OCI-LY1 (cell line): ENCODE results near the gene GMDS.

ENCODE experiments used
- H2AFZ ChIP-seq: fragments of 200-600 bp; sonication (generic), shearing (Covaris generic); 2 replicates; pipeline ENCODE4 v1.6.0; 2014; ENCODE audit warnings: antibody characterized with exemption, mild to moderate bottlenecking, low read length
- H3F3A ChIP-seq: fragments of 200-600 bp; sonication (generic), shearing (Covaris generic); 2 replicates; pipeline ENCODE4 v1.6.0; 2014; ENCODE audit warnings: mild to moderate bottlenecking, antibody characterized with exemption, low read length, moderate library complexity; ENCODE audit not compliant: insufficient read depth
- H3K27ac ChIP-seq: fragments of 200-600 bp; sonication (generic); 2 replicates; pipeline ENCODE4 v1.5.1; 2014; ENCODE audit warnings: low read length, mixed run types, mild to moderate bottlenecking, low read depth; ENCODE audit not compliant: poor library complexity, severe bottlenecking
- H3K27me3 ChIP-seq: fragments of 200-600 bp; sonication (generic); 2 replicates; pipeline ENCODE4 v1.6.0; 2014; ENCODE audit warnings: antibody characterized with exemption, mild to moderate bottlenecking, low read length, moderate library complexity; ENCODE audit not compliant: insufficient read depth
- H3K36me3 ChIP-seq: fragments of 200-600 bp; sonication (generic); 2 replicates; pipeline ENCODE4 v1.6.1; 2014; ENCODE audit warnings: mild to moderate bottlenecking, antibody characterized with exemption, low read length, moderate library complexity, mixed read lengths; ENCODE audit not compliant: insufficient read depth
- H3K4me1 ChIP-seq: fragments of 200-600 bp; sonication (generic); 2 replicates; pipeline ENCODE4 v1.5.1; 2014; ENCODE audit warnings: mild to moderate bottlenecking, low read length, moderate library complexity; ENCODE audit not compliant: insufficient read depth, severe bottlenecking
- H3K4me2 ChIP-seq: fragments of 200-600 bp; sonication (generic), shearing (Covaris generic); 2 replicates; pipeline ENCODE4 v1.6.1; 2014; ENCODE audit warnings: low read length
- H3K4me3 ChIP-seq: fragments of 200-600 bp; sonication (generic); 2 replicates; pipeline ENCODE4 v1.5.1; 2014; ENCODE audit warnings: low read length, low read depth, mild to moderate bottlenecking, mixed read lengths; ENCODE audit not compliant: poor library complexity, severe bottlenecking
- H3K79me2 ChIP-seq: fragments of 200-600 bp; shearing (Covaris generic); 2 replicates; pipeline ENCODE4 v1.6.1; 2016; ENCODE audit warnings: mixed run types, low read length, mixed read lengths; ENCODE audit not compliant: insufficient read depth
- H3K9ac ChIP-seq: fragments of 200-600 bp; sonication (generic), shearing (Covaris generic); 2 replicates; pipeline ENCODE4 v1.6.1; 2014; ENCODE audit warnings: mild to moderate bottlenecking, low read length, mixed read lengths
- H3K9me2 ChIP-seq: fragments of 200-600 bp; sonication (generic), shearing (Covaris generic); 2 replicates; pipeline ENCODE4 v1.6.1; 2014; ENCODE audit warnings: low read depth, mild to moderate bottlenecking, low read length, mixed read lengths
- H3K9me3 ChIP-seq: fragments of 200-600 bp; shearing (Covaris generic); 2 replicates; pipeline ENCODE4 v1.6.1; 2014; ENCODE audit warnings: low read length, mixed read lengths
- H4K20me1 ChIP-seq: fragments of 200-600 bp; sonication (generic), shearing (Covaris generic); 2 replicates; pipeline ENCODE4 v1.6.0; 2016; ENCODE audit warnings: mild to moderate bottlenecking, low read length; ENCODE audit not compliant: insufficient read depth
- EZH2 ChIP-seq: fragments of 200-600 bp; sonication (generic), shearing (Covaris generic); IDR thresholded peaks from 2 replicates; pipeline ENCODE4 v1.8.0; 2017; ENCODE audit warnings: borderline replicate concordance, mixed run types, mild to moderate bottlenecking, antibody characterized with exemption, low read length, moderate library complexity, mixed read lengths
- TF ChIP-seq, protein P1 (sequence below): fragments of 200-600 bp; sonication (generic), shearing (Covaris generic); IDR thresholded peaks from 2 replicates; pipeline ENCODE4 v1.5.1; 2017; ENCODE audit warnings: mild to moderate bottlenecking, antibody characterized with exemption, low read length, moderate library complexity, mixed read lengths

The GMDS gene

DNA sequence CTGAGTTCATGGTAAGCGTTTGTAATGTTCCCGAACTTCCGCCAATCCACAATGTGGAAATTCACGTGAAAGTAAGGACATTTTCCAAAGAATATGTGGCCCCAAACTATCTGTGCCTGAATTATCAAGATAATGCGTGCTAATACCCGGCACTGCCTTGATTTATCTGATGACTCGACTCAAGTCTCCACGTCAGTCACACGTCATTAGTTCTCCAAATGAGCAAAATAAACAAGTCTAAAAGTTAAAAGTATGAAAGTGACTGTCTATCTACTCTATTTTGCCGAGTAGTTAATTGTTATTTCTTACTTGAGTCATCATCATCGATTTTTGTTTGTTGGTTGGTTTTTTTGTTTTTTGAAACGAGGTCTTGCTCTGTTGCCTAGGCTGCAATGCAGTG, 657.4 kb downstream of the GMDS start:
- Histone ChIP-seq H3K9me3 (no peaks in the 10 kb centered on the region), H2AFZ (no peak overlapping the region)

DNA sequence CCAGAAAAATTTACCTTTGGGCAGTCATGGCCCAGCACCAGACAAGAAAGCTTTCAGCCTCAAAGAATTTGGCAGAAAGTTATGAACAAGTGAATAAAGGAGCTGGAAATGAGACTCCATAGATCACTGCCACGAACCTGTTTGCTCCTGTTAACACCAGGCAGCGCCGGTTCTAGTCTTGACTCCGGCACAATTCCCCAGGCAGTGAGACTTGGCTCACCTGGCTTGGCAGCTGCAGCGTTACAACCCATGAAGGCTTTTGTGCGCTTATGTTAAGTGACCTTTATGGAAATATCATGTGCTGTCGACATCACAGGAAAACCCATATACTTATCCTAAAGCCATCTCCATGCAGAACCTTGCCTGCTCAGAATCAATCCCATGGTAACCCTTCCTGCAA, 657.9 kb downstream of the GMDS start:
- Histone ChIP-seq H3K4me2 (no peak overlapping the region), H3K36me3 (no peaks in the 10 kb centered on the region), H3F3A (no peaks in the 10 kb centered on the region), H3K27me3 (peaks cover 10% of the 10 kb centered on the region), H3K4me3 (no peak overlapping the region), H3K9me3 (no peaks in the 10 kb centered on the region), H3K79me2 (no peaks in the 10 kb centered on the region), H3K27ac (no peak overlapping the region), H4K20me1 (no peaks in the 10 kb centered on the region), H3K9me2 (no peaks in the 10 kb centered on the region), H3K4me1 (no peaks in the 10 kb centered on the region), H2AFZ (no peak overlapping the region), H3K9ac (no peak overlapping the region)
- TF ChIP-seq, protein P1, sequence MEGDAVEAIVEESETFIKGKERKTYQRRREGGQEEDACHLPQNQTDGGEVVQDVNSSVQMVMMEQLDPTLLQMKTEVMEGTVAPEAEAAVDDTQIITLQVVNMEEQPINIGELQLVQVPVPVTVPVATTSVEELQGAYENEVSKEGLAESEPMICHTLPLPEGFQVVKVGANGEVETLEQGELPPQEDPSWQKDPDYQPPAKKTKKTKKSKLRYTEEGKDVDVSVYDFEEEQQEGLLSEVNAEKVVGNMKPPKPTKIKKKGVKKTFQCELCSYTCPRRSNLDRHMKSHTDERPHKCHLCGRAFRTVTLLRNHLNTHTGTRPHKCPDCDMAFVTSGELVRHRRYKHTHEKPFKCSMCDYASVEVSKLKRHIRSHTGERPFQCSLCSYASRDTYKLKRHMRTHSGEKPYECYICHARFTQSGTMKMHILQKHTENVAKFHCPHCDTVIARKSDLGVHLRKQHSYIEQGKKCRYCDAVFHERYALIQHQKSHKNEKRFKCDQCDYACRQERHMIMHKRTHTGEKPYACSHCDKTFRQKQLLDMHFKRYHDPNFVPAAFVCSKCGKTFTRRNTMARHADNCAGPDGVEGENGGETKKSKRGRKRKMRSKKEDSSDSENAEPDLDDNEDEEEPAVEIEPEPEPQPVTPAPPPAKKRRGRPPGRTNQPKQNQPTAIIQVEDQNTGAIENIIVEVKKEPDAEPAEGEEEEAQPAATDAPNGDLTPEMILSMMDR: no peak
- no peak for TF ChIP-seq EZH2

More for the DNA sequence above, 657.4 kb downstream of the GMDS start:
- Histone ChIP-seq H3K4me1 (no peaks in the 10 kb centered on the region), H3K79me2 (no peaks in the 10 kb centered on the region), H3K9me2 (no peaks in the 10 kb centered on the region), H4K20me1 (no peaks in the 10 kb centered on the region), H3K4me3 (no peak overlapping the region), H3K9ac (no peak overlapping the region), H3K27me3 (peaks cover 10% of the 10 kb centered on the region), H3K36me3 (no peaks in the 10 kb centered on the region), H3K27ac (no peak overlapping the region), H3K4me2 (no peak overlapping the region), H3F3A (no peaks in the 10 kb centered on the region)
- no peak for TF ChIP-seq EZH2
- TF ChIP-seq, protein P1: no peak

DNA sequence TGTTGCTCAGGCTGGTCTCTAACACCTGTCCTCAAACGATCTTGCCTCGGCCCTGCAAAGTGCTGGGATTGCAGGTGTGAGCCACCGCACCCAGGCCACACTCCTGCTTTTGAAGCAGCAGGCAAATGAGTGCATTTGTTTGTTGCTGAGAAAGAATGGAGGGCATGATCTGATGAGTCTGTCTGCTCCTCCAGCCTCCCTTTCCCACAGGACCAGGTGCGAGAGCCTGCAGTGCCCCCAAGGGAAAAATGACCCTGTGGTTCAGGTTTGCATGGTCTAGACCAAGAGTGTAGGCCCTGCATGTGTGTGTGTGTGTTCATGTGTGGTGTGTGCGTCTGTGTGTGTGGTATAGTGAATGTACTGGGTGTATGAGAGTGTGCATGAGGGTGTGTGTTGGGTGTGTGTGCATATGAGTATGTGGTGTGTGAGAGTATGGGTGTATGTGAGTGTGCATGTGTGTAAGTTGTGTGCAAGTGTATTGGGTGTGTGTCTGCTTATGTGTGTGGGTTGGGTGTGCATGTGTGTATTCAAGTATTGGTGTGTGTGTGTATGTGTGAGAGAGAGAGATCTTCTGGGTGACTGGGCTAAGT, 658.4 kb downstream of the GMDS start:
- TF ChIP-seq, protein P1: no peak
- no peak for TF ChIP-seq EZH2
- Histone ChIP-seq H3K9ac (no peak overlapping the region), H3F3A (no peaks in the 10 kb centered on the region), H3K4me1 (no peaks in the 10 kb centered on the region), H2AFZ (no peak overlapping the region), H4K20me1 (no peaks in the 10 kb centered on the region), H3K4me3 (no peak overlapping the region), H3K9me2 (no peaks in the 10 kb centered on the region), H3K9me3 (no peaks in the 10 kb centered on the region), H3K36me3 (no peaks in the 10 kb centered on the region), H3K27ac (no peak overlapping the region), H3K27me3 (peaks cover 10% of the 10 kb centered on the region), H3K79me2 (no peaks in the 10 kb centered on the region), H3K4me2 (no peak overlapping the region)
